MM.1S (cell line): ENCODE data around the gene GOLGA6L6.
"Not testable (repeated sequence)": the region's sequence is repeated elsewhere in the genome, so short reads cannot be mapped to it uniquely, and the experiment has no call there.

Experiments used
- DNase-seq: peaks from one replicate; pipeline ENCODE4 v3.0.0-alpha.2; 2015
- H2AFZ ChIP-seq: fragments of 300-600 bp; sonication (generic); 2 replicates; pipeline ENCODE4 v1.6.0; 2016; ENCODE audit warnings: antibody characterized with exemption, low read length
- H3F3A ChIP-seq: fragments of 300-600 bp; sonication (generic); 2 replicates; pipeline ENCODE4 v1.6.1; 2016; ENCODE audit warnings: mild to moderate bottlenecking, antibody characterized with exemption, low read length, moderate library complexity, mixed read lengths; ENCODE audit not compliant: insufficient read depth
- H3K27ac ChIP-seq: fragments of 300-600 bp; sonication (generic); 2 replicates; pipeline ENCODE4 v1.5.1; 2016; ENCODE audit warnings: mild to moderate bottlenecking, low read length
- H3K27me3 ChIP-seq: fragments of 300-600 bp; sonication (generic); replicated peaks from 2 replicates; pipeline ENCODE4 v1.6.0; 2016; ENCODE audit warnings: low read length; ENCODE audit not compliant: insufficient read depth
- H3K36me3 ChIP-seq: fragments of 300-600 bp; sonication (generic); replicated peaks from 2 replicates; pipeline ENCODE4 v1.6.1; 2016; ENCODE audit warnings: mild to moderate bottlenecking, low read length, mixed read lengths; ENCODE audit not compliant: insufficient read depth
- H3K4me1 ChIP-seq: fragments of 300-600 bp; sonication (generic); 2 replicates; pipeline ENCODE4 v1.6.1; 2016; ENCODE audit warnings: low read length, mixed read lengths
- H3K4me2 ChIP-seq: fragments of 300-600 bp; sonication (generic); 2 replicates; pipeline ENCODE4 v1.6.0; 2016; ENCODE audit warnings: low read depth, low read length
- H3K4me3 ChIP-seq: fragments of 300-600 bp; sonication (generic); 2 replicates; pipeline ENCODE4 v1.5.1; 2016; ENCODE audit warnings: low read length, mixed read lengths
- H3K79me2 ChIP-seq: fragments of 300-600 bp; sonication (generic); 2 replicates; pipeline ENCODE4 v1.6.1; 2016; ENCODE audit warnings: mixed run types, low read length, mixed read lengths
- H3K9ac ChIP-seq: fragments of 300-600 bp; sonication (generic); 2 replicates; pipeline ENCODE4 v1.6.1; 2016; ENCODE audit warnings: low read length, mixed read lengths
- H3K9me2 ChIP-seq: fragments of 300-600 bp; sonication (generic); replicated peaks from 2 replicates; pipeline ENCODE4 v1.6.1; 2016; ENCODE audit warnings: mild to moderate bottlenecking, low read length, mixed read lengths; ENCODE audit not compliant: insufficient read depth
- H3K9me3 ChIP-seq: fragments of 300-600 bp; sonication (generic); replicated peaks from 2 replicates; pipeline ENCODE4 v1.6.1; 2016; ENCODE audit warnings: mild to moderate bottlenecking, low read length, mixed read lengths; ENCODE audit not compliant: insufficient read depth
- H4K20me1 ChIP-seq: fragments of 300-600 bp; sonication (generic); 2 replicates; pipeline ENCODE4 v1.6.1; 2016; ENCODE audit warnings: mild to moderate bottlenecking, low read length, moderate library complexity, mixed read lengths; ENCODE audit not compliant: insufficient read depth

GOLGA6L6 gene

DNA sequence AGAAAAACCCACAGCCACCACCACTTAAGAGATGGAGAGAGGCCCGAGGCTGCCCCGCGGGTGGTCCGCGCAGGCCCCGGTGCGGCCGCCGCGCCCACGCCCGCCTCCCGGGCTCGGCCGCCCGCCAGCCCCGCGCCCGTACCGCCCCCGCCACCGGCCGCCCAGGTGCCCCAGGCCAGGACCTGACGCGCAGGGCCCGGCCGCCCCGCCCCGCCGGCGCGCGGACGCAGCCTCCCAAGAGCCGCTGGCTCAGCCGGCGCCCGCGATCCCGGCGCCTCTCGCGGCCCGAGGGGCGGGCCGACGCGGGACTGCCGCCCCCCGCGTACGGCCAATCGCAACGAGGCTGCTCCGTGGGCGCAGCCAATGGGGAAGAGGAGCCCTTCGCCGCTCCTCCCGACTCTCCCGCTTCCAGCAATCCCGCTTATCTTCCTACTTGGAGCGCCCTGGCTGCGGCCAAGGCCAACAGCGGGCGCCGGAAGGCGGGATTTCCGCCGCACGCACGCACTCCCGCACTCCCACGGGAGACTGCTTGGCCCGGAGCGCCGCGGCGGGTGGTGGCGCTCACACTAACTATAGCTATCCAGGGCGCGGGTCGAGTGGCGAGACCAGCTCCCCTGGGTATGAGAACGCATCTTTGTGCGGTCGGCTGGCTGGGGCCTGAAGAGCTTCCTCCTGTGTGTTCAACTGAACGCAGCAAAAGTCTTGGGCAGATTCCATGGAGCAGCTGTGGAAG is 35.5 kb downstream of the GOLGA6L6 start:
- not testable (repeated sequence) for H3K4me1 ChIP-seq, H4K20me1 ChIP-seq, H3K9ac ChIP-seq, H3K36me3 ChIP-seq, DNase-seq, H2AFZ ChIP-seq, H3K9me3 ChIP-seq, H3F3A ChIP-seq, H3K9me2 ChIP-seq, H3K4me2 ChIP-seq, H3K27me3 ChIP-seq, H3K27ac ChIP-seq, H3K79me2 ChIP-seq, H3K4me3 ChIP-seq

DNA sequence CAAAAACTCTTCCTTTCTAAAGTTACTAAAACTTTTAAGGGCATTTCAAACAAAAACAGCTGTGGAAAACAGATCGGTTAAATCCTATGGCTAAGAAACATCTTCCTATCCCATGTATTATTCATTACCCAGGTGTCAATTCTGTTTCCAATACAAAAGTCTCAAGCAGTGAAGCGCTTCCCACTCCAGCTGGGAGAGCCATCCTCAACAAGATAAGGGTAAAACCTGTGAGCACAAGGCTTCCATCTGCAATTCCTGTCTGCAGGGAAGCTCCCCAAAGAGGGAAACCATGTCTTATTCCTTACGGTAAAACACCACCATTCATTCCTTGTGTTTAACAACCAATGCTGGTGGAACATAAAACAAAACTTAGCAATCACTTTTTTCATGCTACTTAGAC is 38.8 kb downstream of the GOLGA6L6 start:
- H3K36me3 ChIP-seq, H3K4me2 ChIP-seq, DNase-seq, H3K27ac ChIP-seq, H3K4me1 ChIP-seq, H3K4me3 ChIP-seq, H3F3A ChIP-seq, H3K9me3 ChIP-seq, H2AFZ ChIP-seq, H3K27me3 ChIP-seq, H3K9me2 ChIP-seq, H3K9ac ChIP-seq, H4K20me1 ChIP-seq, H3K79me2 ChIP-seq: not testable (repeated sequence)

GRCh38 chr15:20501512-20502222 is 39.9 kb downstream of the GOLGA6L6 start:
- DNase-seq, H3K27ac ChIP-seq, H3K4me1 ChIP-seq, H4K20me1 ChIP-seq, H3F3A ChIP-seq, H3K9me3 ChIP-seq, H3K79me2 ChIP-seq, H3K9me2 ChIP-seq, H3K4me3 ChIP-seq, H3K36me3 ChIP-seq, H2AFZ ChIP-seq, H3K27me3 ChIP-seq, H3K4me2 ChIP-seq, H3K9ac ChIP-seq: not testable (repeated sequence)

DNA sequence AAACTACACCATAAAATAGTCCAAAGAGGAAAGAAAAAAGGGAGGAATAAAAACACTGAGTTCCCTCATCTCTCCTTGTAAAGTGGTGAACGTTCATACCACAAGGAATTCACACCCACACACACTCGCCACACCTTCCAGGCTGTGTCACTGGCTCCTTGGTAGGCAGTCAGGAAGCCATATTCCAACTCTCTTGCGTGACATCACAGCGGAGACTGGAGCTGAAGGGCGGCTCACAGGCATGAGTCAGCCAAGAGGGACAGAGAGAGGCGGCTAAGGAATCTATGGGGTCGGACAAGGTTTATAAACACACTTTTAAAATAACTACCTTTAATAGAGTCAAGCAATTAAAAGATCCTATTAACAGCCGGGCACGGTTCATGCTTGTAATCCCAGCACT is 43.8 kb downstream of the GOLGA6L6 start:
- H3K9ac ChIP-seq, H3K4me2 ChIP-seq, DNase-seq, H3K36me3 ChIP-seq, H3K27me3 ChIP-seq, H3K27ac ChIP-seq, H3F3A ChIP-seq, H3K9me2 ChIP-seq, H3K4me3 ChIP-seq, H3K9me3 ChIP-seq, H3K4me1 ChIP-seq, H4K20me1 ChIP-seq, H2AFZ ChIP-seq, H3K79me2 ChIP-seq: not testable (repeated sequence)

- H3K4me2 ChIP-seq, H3F3A ChIP-seq, H4K20me1 ChIP-seq, H3K4me3 ChIP-seq, H3K27ac ChIP-seq, H3K9ac ChIP-seq, H3K4me1 ChIP-seq, H3K36me3 ChIP-seq, H3K27me3 ChIP-seq, H3K79me2 ChIP-seq, H2AFZ ChIP-seq, H3K9me3 ChIP-seq, DNase-seq, H3K9me2 ChIP-seq: not testable (repeated sequence)
Observed at GRCh38 chr15:20493035-20493434, 48.6 kb downstream of the GOLGA6L6 start.

DNA sequence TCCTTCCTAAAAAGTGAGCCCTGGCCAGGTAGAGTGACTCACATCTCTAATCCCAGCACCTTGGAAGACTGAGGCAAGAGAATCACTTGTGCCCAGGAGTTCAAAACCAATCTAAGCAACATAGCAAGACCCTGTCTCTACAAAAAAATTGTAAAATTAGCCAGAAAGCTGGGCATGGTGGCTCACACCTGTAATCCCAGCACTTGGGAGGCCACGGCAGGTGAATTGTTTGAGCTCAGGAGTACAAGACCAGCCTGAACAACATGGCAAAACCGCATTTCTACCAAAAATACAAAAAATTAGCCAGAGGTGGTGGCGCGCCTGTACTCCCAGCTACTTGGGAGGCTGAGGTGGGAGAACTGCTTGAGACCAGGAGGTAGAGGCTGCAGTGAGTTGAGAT is 49.0 kb downstream of the GOLGA6L6 start:
- not testable (repeated sequence) for H4K20me1 ChIP-seq, H3K79me2 ChIP-seq, H3K9me2 ChIP-seq, H3K4me1 ChIP-seq, H3K9ac ChIP-seq, H3K36me3 ChIP-seq, H2AFZ ChIP-seq, H3K27ac ChIP-seq, H3K27me3 ChIP-seq, H3K4me3 ChIP-seq, H3K9me3 ChIP-seq, H3K4me2 ChIP-seq, DNase-seq, H3F3A ChIP-seq

- H2AFZ ChIP-seq, H3K4me1 ChIP-seq, H3K4me2 ChIP-seq, H3K9me3 ChIP-seq, H3K9me2 ChIP-seq, H3F3A ChIP-seq, H3K4me3 ChIP-seq, H3K36me3 ChIP-seq, H4K20me1 ChIP-seq, DNase-seq, H3K9ac ChIP-seq, H3K27me3 ChIP-seq, H3K27ac ChIP-seq, H3K79me2 ChIP-seq: not testable (repeated sequence)
Observed at GRCh38 chr15:20489320-20489719, 52.3 kb downstream of the GOLGA6L6 start.
